ENCODE data around the gene KCNJ10.
"Not testable (repeated sequence)": the region's sequence is repeated elsewhere in the genome, so short reads cannot be mapped to it uniquely, and the experiment has no call there.

KCNJ10 gene

GRCh38 chr1:160053548-160054365 is 16.2 kb downstream of the KCNJ10 start:
- no peak for DNase-seq

GRCh38 chr1:160052936-160053335 is 17.0 kb downstream of the KCNJ10 start:
- no peak for DNase-seq

GRCh38 chr1:160050619-160051018 is 19.3 kb downstream of the KCNJ10 start:
- DNase-seq, result no peak

- DNase-seq, result not testable (repeated sequence)
Observed at GRCh38 chr1:160050182-160050581, 19.8 kb downstream of the KCNJ10 start.

GRCh38 chr1:160049101-160049500 is 20.9 kb downstream of the KCNJ10 start:
- DNase-seq, result no peak

- no peak for DNase-seq
Observed at GRCh38 chr1:160048335-160048734, 21.6 kb downstream of the KCNJ10 start.

- no peak for DNase-seq
Observed at GRCh38 chr1:160047111-160047991, 22.6 kb downstream of the KCNJ10 start.

- DNase-seq, result peak; percentile 17
Observed at GRCh38 chr1:160046494-160047110, 23.4 kb downstream of the KCNJ10 start.

- no peak for DNase-seq
Observed at GRCh38 chr1:160045653-160046052, 24.3 kb downstream of the KCNJ10 start.

- no peak for DNase-seq
Observed at GRCh38 chr1:160043543-160043942, 26.4 kb downstream of the KCNJ10 start.

- DNase-seq, result no peak
Observed at GRCh38 chr1:160040476-160040875, 29.5 kb downstream of the KCNJ10 start.

GRCh38 chr1:160032165-160032820 is 37.7 kb downstream of the KCNJ10 start:
- DNase-seq, result peak; percentile 54

GRCh38 chr1:160031365-160032164 is 38.4 kb downstream of the KCNJ10 start, which contains the start of gene PIGM:
PIGM (minus strand) TSS chr1:160031990; CDS start chr1:160031739, 251 bp downstream.
- peak; percentile 86 for DNase-seq

- DNase-seq, result peak; percentile 6
Observed at GRCh38 chr1:160030657-160031364, 39.1 kb downstream of the KCNJ10 start.

GRCh38 chr1:160028426-160028825 is 41.5 kb downstream of the KCNJ10 start:
- no peak for DNase-seq

- DNase-seq, result no peak
Observed at GRCh38 chr1:160025314-160025713, 44.6 kb downstream of the KCNJ10 start.

- no peak for DNase-seq
Observed at GRCh38 chr1:160024195-160024905, 45.6 kb downstream of the KCNJ10 start.

- DNase-seq, result no peak
Observed at GRCh38 chr1:160022330-160023310, 47.3 kb downstream of the KCNJ10 start.

GRCh38 chr1:160021376-160022074 is 48.4 kb downstream of the KCNJ10 start:
- DNase-seq, result no peak
